ENCODE results near the gene GATC. TPM values are rescaled to one million over a fixed set of nuclear protein-coding genes. Genes with fewer than 3 reads are reported as not detected.

GATC gene
- total and polyA plus RNA-seq, 10 of the 15 experiments (the other 5 are each of a cell fraction or from before 2014, with no cell fraction given) = 5.1 to 40.3 (median 22.9) TPM

GRCh38 chr12:120468325-120468820 lies 22.1 kb downstream of the GATC start (continued):
- TF ChIP-seq ZBTB33 (IDR thresholded peaks at IDR 0.05) (no peak), ZBED1 (IDR thresholded peaks at IDR 0.05; ENCODE audit: borderline replicate concordance) (no peak), IKZF2 (IDR thresholded peaks at IDR 0.05) (0 out of 4 replicates have a peak, but pooled peaks have one; percentile 8 to 10), EP300 (IDR thresholded peaks at IDR 0.05; ENCODE audit: borderline replicate concordance in 1 of 2, control insufficient read depth in 1 of 2, low read depth in 2 of 2, low read length in 2 of 2) (0 out of 4 replicates have a peak, but pooled peaks of 1 of the 2 experiments have one; percentile 13), NRF1 (conservative IDR thresholded peaks at IDR 0.05; ENCODE audit: low read depth, low read length) (no peak), TARDBP (IDR thresholded peaks at IDR 0.05; ENCODE audit: borderline replicate concordance) (no peak), BHLHE40 (IDR thresholded peaks at IDR 0.05; ENCODE audit: borderline replicate concordance in 1 of 2, low read depth in 2 of 2, low read length in 1 of 2) (peak; percentile 21 to 53; a peak in 2 of 4 replicates)

GRCh38 chr12:120468821-120469449 lies 22.7 kb downstream of the GATC start:
- intact Hi-C loops (cut with micrococcal nuclease; ENCODE audit: unreplicated experiment) (loop anchor here (1.0 to 2.0 kb wide), 4 partner anchors 22 to 65 kb away; partner anchors contain the start of genes COX6A1, DYNLL1, GATC and RNF10), in situ Hi-C loops (cut with MboI) (no loop called here)
- no TSS peak for BruUV-seq (replicated peaks)
- peaks cover 1 to 18% of the 10 kb centered on the region in 2 experiments for H3K36me3 ChIP-seq (ENCODE audit: control insufficient read depth in 2 of 2, insufficient read depth in 2 of 2, low read length in 1 of 2)
- H3K4me1 ChIP-seq (ENCODE audit: control insufficient read depth, insufficient read depth, low read length) = peaks cover 12% of the 10 kb centered on the region
- WGBS (ENCODE audit: insufficient coverage, insufficient replicate concordance, low lambda C conversion rate, missing lambda C conversion rate) = 3% methylated on average over 38 of the region's 57 CpGs
- DNase-seq (ENCODE audit: low read depth, low spot score) (no peak), ATAC-seq (peak; percentile 57), FAIRE-seq (no peak)
- H3K9ac ChIP-seq (ENCODE audit: control insufficient read depth, insufficient read depth, low read length) = peak overlapping the region; percentile 84
- peak overlapping the region; percentile 80 for H3K27ac ChIP-seq (ENCODE audit: control insufficient read depth, insufficient read depth)
- H3K9me3 ChIP-seq (replicated peaks; ENCODE audit: control insufficient read depth, insufficient read depth, low read length) = no peaks in the 10 kb centered on the region
- SMC1A ChIA-PET (ENCODE audit: uncharacterized antibody, unreplicated experiment) = interaction anchor here (0.6 to 2.8 kb wide), 9 partner anchors 10 to 81 kb away, joined by 3 to 10 read pairs (median 3); partner anchors contain the start of gene DYNLL1
- peaks cover 49% of the 10 kb centered on the region for H3K79me2 ChIP-seq (ENCODE audit: control insufficient read depth, insufficient read depth, low read length)
- CTCF ChIA-PET = interaction anchor here (0.6 to 5.9 kb wide), 15 partner anchors 10 to 581 kb away, joined by 3 to 39 read pairs (median 4); partner anchors contain the start of genes COX6A1 and POP5
- peak overlapping the region; percentile 67 for H2AFZ ChIP-seq (ENCODE audit: control insufficient read depth, low read depth, low read length)
- peak overlapping the region; percentile 87 for H3K4me3 ChIP-seq
- H3K4me2 ChIP-seq (ENCODE audit: control insufficient read depth, insufficient read depth) = peak overlapping the region; percentile 80
- peaks cover 10% of the 10 kb centered on the region for H4K20me1 ChIP-seq (ENCODE audit: control insufficient read depth, insufficient read depth)
- RAD21 ChIA-PET (ENCODE audit: unreplicated experiment) = interaction anchor here (0.6 to 1.9 kb wide), 3 partner anchors 27 to 225 kb away, joined by 4 to 8 read pairs (median 4); partner anchors contain the start of gene DYNLL1
- POLR2A ChIA-PET = interaction anchor here (0.6 to 1.8 kb wide), 11 partner anchors 11 to 440 kb away, joined by 3 to 8 read pairs (median 3); partner anchors contain the start of genes COQ5, DYNLL1 and SIRT4
- H3K27me3 ChIP-seq (replicated peaks in 1 of 2; ENCODE audit: control insufficient read depth in 2 of 2, insufficient read depth in 2 of 2, low read length in 1 of 2) = no peaks in the 10 kb centered on the region
- TF ChIP-seq RAD21 (IDR thresholded peaks at IDR 0.05; ENCODE audit: insufficient read depth, low read depth, low read length) = no peak
- TF ChIP-seq POLR2AphosphoS2 (IDR thresholded peaks at IDR 0.05; ENCODE audit: low read depth, low read length) = no peak
- TF ChIP-seq MLLT1 (IDR thresholded peaks at IDR 0.05) = no peak
- TF ChIP-seq ESRRA (IDR thresholded peaks at IDR 0.05; ENCODE audit: low read length) = no peak
- TF ChIP-seq ZNF274 (IDR thresholded peaks at IDR 0.05; ENCODE audit: insufficient read depth, insufficient read length) = no peak
- no peak for TF ChIP-seq BMI1 (IDR thresholded peaks at IDR 0.05; ENCODE audit: borderline replicate concordance)

Data from GM12878 (cell line).